GM18868 (cell line): ENCODE measurements around the gene ANXA2.
"Not testable (repeated sequence)": the region's sequence is repeated elsewhere in the genome, so short reads cannot be mapped to it uniquely, and the experiment has no call there.

Experiments
- ATAC-seq: cut with Tn5 transposase; IDR thresholded peaks from one replicate; pipeline ENCODE4 v1.9.1; 2021; ENCODE audit warnings: mild to moderate bottlenecking, moderate library complexity; ENCODE audit not compliant: unreplicated experiment

Gene ANXA2

DNA sequence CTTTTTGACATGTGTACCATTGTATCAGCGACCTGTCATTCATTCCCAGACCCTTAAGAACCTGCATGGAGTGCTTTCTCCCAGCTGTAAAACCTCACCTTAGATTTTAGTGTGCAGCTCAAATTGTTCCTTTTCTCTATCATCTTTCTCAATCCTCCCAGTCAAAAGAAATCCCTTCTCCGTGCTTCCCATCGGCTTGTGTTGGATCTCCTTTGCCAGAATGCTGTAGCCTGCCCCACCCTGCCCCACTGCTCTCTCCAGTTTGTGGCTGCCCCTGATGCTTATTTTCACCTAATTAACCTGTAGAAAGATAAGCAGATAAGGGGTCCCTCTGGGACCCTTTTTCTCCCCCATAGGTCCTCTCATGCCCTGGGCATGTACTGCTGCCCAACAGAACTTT lies 51.1 kb downstream of the ANXA2 start:
- no peak for ATAC-seq

DNA sequence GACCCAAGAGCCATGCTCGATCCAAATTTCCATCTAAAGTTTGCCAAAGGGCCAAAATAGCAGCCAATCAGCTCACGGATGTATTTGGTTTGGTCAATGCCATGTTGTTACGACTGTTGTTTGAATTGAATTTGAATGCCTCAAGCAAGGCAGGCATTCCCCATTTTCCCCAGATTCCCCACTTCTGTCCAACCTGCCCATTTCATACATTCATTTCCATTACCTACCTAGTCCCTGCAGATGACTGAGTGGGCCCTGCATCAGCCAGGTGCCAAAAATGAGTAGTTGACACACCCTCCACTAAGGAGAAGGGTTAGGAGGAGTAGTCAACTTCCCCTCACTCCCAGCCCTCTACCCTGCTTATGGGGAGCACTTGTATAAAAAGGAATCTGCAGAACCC lies 51.7 kb downstream of the ANXA2 start:
- no peak for ATAC-seq

DNA sequence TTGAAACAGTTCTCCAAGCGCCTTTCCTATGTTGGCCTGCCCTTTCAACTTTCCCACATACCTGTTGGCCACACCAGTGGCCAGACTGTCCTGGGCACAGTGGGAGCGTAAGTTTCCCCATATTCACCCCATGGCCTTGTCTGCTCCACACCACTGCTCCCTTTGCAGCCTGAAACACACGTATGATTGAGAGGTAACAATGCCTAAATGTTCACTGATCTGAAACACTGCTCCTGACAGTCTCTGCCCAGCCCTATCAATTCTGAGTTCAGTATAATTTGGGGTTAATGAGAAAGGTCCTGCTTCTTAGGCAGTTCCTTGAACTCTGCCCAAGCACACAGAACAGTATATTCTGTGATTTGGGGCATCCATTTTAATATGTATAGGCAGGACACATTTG lies 52.2 kb downstream of the ANXA2 start:
- no peak for ATAC-seq

DNA sequence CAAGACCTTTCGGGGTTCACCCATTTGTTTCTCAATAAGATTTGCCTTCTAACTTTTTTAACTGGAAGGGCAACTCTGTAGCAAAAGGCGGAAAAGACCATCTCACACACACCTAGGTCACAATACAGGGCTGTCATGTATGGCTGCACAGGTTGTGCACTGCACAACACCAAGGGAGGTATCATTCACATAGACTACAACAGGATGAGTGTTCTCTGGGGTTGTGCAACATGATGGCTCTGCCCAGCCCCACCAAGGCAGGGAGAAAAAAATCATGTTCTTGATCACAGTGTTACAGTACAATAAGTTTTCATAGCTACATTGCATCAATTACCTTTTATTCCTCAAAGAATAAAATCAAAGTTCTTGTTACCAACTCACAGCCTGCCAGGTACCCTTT lies 52.8 kb downstream of the ANXA2 start:
- no peak for ATAC-seq

DNA sequence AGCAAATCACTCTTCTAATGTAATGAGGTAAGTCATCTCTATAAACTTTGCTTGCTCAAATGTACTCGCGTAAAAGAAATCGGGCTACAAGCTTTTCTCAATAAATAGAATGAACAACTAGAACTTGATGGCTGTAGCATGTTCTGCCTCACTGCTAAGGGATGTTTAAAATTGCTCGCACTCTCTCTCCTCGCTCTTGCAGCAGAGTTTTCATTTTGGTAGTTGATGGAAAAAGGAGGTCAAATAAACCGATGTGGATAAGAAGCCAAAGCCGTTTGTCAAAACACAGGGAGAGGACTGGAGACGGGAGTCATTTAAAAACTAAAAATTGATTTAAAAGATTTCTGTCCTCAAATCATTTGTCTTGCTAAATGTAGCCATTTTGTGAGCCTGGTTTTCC lies 53.3 kb downstream of the ANXA2 start:
- ATAC-seq, result no peak

DNA sequence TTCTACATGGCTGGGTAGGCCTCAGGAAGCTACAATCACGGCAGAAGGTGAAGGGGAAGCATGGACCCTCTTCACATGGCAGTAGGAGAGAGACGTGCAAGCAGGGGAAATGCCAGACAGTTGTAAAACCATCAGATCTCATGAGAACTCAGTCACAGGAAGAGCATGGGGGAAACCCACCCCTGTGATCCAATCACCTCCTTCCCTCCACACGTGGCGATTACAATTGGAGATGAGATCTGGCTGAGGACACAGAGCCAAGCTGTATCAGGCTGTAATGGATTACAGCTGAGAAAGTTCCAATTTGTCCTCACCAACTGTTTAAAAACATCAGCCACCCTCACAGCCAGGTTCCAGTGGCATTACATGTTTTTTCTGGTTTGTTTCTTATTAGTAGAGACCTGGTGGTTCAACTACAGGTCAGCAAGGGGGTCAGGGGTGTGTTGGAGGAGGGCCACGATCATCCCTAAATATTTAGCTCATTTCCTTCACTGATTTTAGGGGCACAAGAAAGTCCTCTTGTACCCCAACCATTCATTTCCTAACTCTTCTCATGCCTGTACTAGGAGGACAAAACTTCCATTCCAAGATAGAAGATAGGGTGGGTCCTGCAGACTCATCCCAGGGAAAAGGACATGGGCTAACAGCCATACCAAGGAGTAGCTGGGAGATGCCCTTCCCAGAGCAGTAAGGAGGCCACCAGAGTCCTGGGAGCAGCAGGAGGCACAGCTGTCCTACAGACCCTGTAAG lies 54.4 kb downstream of the ANXA2 start:
- ATAC-seq, result no peak

DNA sequence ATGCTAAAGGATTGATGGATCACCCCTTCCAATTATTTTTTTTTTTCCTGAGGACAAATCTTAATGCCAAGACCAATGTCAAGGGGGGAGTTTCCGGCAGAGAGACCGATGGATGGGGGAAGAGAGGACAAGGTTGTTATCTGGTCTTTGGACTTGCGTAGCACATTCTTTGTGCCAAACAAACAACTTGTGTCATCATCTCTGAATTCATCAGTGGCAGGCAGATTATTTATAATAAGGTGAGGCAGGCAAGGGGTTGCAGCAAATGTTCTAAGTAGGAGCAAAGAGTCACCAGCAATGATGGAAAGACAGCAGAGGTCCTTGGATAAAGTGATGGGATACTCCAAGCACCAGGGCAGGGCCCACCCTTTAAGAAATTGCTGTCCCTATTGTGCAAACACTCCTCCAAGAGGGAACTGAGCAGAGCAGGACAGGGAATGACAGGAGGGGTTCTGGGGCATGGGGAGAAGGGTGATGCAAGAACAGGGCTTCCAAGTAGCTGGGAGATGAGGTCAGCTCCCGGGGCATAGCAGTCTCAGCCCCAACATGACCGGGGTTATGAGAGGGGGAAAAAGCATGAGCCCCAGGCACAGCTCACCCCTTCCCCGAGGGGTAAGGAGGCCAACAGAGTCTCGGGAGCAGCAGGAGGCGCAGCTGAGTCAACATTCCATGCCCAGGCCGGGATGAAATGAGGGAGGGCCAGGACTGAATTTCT lies 57.4 kb downstream of the ANXA2 start:
- ATAC-seq, result no peak

DNA sequence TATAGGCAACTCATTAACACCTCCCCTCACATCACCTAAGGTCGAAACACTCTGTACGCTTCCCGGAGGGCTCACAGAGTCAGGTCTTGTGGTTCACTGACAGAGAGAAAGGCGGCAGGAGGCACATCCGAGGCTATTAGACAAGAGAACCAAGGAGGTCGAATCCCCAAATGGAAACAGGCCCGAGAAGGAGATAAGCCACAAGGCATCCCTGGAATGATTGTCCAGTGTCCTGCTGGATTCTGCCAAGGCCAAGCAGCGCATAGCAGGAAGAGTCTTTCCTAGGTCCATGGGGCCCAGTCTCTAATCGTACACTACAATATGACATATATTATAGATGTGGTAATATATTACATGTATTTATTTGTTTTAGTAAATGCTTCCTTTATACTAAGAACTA lies 58.5 kb downstream of the ANXA2 start:
- ATAC-seq, result no peak

DNA sequence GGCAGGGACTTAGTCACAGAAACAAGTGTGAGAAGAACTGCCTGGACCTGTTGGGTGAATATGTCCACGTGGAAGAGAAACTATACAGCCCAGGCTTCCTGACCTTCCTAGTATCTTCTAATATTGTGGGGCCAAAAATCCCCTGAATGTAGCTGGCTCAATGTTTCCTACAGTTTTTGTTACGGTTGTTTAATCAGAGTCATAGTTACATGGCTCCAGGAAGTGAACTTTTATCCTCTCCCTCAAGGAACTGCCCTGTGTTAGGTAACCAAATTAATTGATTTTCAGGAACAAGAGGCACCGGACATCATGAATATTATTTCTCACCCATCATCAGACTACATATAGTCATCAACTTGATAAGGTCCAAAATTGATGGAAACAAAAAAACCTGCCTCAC lies 59.0 kb downstream of the ANXA2 start:
- ATAC-seq, result no peak

DNA sequence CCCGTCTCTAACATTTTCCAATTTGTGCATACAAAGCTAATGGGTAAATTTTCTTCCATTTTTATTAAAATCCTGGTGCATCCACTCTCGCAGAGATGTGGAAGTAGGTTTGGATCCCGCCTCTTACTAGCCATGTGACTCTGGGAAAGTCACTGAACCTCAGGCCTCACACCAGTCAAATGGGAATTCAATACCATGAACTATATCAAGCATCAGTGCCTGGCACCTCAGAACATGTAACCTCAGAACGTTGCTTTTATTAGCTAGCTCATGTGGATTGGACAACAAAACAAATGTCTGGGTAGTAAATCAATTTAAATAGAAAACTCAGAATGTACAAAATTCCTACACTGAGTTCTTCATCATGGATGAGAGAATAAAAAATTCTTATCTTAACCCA lies 60.7 kb downstream of the ANXA2 start:
- ATAC-seq, result no peak

DNA sequence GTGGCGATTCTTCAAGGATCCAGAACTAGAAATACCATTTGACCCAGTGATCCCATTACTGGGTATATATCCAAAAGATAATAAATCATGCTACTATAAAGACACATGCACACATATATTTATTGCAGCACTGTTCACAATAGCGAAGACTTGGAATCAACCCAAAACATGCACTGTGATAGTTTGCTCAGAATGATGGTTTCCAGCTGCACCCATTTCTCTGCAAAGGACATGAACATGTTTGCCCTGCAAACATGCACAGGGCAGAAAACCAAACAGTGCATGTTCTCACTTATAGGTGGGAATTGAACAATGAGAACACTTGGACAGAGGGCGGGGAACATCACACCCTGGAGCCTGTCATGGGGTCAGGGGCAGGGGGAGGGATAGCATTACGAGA lies 62.5 kb downstream of the ANXA2 start:
- ATAC-seq, result not testable (repeated sequence)

DNA sequence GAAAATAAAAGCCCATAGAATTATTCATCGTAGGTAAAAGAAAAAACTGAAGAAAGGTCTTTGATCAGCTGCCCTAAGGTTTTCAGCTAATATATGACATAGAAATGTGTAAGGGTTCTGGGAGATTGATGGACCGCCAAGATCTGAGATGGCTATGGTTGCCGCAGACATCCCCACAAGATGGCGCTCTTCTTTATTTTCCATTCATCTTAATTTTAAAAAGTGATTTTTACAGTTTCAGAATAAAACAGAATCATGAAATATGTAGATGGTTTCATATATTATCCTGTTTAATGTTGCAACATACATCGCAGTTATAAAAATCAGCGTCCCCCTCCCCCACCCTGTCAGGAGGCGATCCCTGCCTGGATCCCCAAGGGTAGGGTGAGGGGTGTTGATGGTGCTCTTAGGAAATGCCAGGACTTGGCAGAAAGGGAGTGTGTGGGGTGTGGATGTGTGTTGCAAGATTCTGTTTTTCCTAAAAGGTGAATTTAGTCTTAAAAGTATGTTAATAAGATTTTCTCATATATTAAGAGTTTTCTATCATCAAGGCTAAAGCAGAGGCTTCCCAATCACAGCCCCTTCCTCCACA lies 68.8 kb downstream of the ANXA2 start:
- ATAC-seq, result no peak

DNA sequence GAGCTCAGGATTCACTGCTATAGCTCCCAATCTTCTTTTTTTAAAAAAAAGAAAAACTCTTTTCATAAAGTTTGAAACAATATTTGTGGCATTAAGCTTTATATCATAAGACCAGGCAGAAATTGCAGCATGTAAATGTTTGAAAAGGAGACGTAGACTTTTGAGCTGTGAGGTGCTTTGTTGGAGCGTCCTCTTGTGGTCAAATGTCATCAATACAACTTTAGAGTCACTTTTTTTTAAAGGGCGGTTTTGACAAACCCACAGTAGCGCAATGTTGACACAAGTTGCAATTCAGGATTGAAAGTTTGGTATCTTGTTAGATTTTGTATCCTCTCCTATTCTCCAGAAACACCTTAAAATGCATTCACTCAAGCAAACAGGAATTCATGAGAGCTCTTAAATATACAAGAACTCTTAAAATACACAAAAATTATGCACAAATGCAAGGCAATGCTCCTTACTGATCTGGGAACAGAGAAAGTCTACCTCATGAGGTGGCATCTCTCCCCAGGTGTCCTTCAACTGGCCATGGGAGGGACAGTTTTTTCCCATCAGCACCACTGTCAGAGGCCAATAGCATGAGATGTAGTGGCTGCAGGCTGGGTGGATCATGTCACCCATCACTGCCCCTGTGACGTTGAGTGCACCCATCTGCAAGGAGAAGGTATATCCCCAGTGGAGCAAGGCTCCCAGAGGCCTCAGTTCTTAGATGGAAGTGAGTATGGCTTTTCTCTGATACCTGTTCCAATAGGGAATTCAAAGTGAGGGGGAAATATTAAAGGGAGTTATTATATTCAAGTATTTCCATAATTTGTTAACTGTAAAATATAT lies 70.7 kb downstream of the ANXA2 start:
- ATAC-seq, result no peak

DNA sequence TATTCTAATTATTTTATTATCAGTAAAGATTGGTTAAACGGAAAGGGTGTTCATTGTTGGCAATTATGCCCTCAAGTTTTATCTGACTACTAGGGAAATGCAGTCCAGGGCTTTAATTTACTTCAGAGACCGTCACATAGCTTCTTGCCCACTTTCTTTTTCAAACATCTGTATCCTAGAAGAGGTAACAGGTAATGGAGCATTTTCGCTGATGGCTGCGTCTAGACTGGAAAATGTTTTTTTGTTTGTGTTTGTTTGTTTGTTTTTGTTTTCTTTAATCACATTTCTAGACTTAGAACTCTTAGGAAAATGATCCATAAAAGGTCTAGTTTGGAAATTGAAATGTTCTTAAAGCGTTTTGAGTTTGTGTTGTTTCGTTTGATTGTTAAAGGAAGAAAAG lies 71.4 kb downstream of the ANXA2 start:
- ATAC-seq, result no peak

DNA sequence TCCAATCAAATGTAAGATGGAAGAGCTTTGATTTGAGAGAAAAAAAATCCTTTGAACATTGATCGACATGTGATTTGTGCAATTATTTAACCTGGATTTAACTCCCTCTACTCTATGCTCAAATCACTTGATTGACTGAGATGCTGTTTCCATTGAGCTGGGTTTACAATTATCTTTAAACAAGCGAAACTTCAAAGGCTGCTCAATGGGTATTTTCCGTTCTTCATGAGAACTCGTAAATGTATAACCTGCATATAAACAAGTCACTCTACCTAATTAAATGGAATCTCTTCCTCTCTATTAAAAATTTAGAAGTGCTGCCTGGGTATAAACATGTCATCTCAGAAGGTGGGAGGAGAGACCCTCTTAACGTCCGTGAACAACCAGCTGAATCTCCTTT lies 71.9 kb downstream of the ANXA2 start:
- no peak for ATAC-seq

DNA sequence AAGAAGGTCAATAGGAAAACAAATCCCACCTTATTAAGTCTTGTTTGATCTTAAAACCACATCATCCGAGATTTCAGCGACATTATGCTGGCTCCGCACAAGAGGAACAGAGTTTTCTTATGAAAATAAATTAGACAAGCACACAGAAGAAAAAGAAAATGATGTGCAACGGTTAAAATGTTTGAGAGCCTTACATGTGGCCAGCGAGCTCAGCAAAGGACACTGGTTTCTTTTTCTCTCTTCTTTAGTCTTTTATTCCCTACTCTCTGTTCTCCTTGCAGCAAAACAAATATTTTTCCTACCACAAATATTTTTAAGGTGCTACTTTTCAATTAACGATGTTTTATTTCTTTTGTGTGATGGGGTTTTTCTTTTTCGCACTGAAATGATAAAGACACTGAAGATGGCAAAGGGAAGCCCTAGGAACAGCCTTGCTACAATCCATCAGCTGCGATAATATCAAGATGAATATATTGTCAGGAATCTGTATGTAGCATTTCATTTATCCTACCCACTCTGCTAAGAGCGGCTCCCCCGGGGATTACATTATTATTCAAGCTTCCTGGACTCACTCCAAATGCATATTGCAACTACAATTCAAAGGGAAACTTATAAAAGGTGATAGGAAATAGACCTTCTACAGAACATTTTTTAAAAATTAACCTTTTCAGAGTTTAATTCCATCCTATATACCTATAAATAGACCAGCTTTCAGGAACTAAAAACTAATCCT lies 72.9 kb downstream of the ANXA2 start:
- ATAC-seq, result no peak

DNA sequence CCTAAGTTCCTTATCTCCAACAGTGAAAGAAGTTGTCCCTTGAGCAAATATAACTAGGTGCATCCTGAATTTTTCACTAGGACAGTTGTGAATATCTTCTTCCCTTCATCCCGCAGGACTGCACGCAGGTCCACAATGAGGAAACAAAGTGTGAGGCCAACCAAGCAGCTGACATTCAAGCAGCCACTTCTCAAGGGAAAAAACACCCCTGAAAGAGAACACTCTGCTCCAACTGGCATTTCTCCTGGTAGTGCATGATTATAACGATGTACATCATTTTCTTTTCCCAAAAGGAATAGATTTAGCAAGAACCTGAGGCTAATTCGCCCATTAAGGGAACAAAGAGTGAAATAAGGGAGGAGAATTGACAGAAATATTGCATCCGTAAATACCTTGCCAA lies 74.5 kb downstream of the ANXA2 start:
- ATAC-seq, result no peak

DNA sequence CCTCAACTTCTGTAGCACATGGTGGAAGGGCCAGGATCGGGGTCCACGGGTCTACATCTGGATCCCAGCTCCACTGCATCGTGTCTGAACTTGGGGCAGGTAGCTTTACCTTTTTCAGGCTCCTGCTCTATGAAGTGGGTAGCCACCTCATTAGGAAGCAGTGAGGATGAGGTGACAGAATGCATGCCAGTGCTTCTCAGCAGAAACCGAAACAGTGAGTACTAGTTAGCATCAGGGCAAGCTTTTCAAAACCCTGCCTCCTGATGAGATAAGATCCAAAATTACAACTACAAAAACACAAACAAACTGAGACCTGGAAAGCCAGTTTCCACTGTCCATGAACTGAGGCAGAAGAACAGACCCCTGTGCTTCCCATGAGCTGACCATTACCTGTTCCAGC lies 77.4 kb downstream of the ANXA2 start:
- no peak for ATAC-seq

DNA sequence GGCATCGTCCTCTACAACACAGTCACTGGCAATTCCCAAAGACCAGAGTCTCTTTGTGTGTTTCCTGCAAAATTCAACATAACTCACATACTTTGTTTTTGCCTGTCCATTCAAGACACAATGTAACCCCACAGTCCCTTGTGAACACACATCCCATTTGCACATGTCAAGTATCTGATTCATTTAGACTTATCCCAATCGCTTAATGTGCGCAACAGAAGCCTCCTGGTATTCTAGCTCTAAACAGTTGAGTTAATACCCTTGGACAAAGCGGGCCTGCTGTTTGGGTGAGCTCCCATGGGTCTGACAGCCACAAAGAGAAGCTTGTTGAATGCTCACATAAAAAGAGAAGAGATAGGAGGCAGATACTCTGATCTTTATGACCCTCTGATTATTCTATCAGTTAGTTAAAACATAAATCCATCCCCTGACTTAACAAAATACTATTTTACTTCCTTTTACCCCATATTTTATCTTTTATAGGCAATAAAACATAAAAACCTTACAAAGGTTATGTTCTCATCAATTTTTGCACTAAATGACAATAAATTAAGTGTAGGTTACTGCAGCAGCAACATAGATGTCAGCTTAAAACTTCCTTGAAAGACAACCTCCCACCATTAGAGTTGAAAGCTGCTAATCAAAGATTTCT lies 79.4 kb downstream of the ANXA2 start:
- no peak for ATAC-seq

DNA sequence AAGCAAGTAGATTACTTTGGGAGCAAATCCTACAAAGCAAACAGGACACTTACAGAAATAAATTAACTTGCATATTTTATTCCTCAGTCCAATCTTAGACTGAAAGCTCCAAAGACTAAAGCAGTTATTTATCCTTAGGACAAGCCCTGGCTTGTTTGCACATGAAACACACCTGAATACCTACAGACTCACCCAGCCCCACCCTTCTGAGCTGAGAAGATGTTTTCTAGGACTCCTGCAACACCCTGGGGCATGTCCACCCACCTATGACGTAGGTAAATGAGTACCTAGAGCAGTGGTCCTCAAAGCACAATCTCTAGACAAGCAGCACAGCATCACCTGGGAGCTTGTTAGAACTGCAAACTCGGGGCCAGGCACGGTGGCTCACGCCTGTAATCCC lies 80.8 kb downstream of the ANXA2 start:
- ATAC-seq, result no peak
